SU-DHL-6 (cell line): Measurements from ENCODE around the gene RAB36.

Source experiments
- H2AFZ ChIP-seq: fragments of 200-600 bp; sonication (generic); 2 replicates; pipeline ENCODE4 v1.6.1; 2014; ENCODE audit warnings: low read depth, mild to moderate bottlenecking, moderate library complexity, mixed read lengths, antibody characterized with exemption, low read length; ENCODE audit not compliant: severe bottlenecking
- H3F3A ChIP-seq: fragments of 200-600 bp; shearing (Covaris generic); 2 replicates; pipeline ENCODE4 v1.6.0; 2016; ENCODE audit warnings: antibody characterized with exemption, mild to moderate bottlenecking; ENCODE audit not compliant: insufficient read depth
- H3K27ac ChIP-seq: fragments of 200-600 bp; sonication (generic); 2 replicates; pipeline ENCODE4 v1.5.1; 2016; ENCODE audit warnings: low read depth, mild to moderate bottlenecking, low read length, moderate library complexity, mixed read lengths
- H3K27me3 ChIP-seq: fragments of 200-600 bp; sonication (generic), shearing (Covaris generic); 2 replicates; pipeline ENCODE4 v1.6.0; 2014; ENCODE audit warnings: mild to moderate bottlenecking, low read length
- H3K36me3 ChIP-seq: fragments of 200-600 bp; sonication (generic); 2 replicates; pipeline ENCODE4 v1.6.1; 2014; ENCODE audit warnings: mild to moderate bottlenecking, low read length, mixed read lengths
- H3K4me2 ChIP-seq: fragments of 300-600, 200-600 bp; shearing (Covaris generic), sonication (generic); 2 replicates; pipeline ENCODE4 v1.6.0; 2014; ENCODE audit warnings: low read length, low read depth, mild to moderate bottlenecking; ENCODE audit not compliant: poor library complexity, severe bottlenecking
- H3K4me3 ChIP-seq: fragments of 200-600 bp; sonication (generic); 2 replicates; pipeline ENCODE4 v1.5.1; 2014; ENCODE audit warnings: antibody characterized with exemption, low read length, mild to moderate bottlenecking, mixed read lengths; ENCODE audit not compliant: insufficient read depth, poor library complexity, severe bottlenecking
- H3K79me2 ChIP-seq: fragments of 200-600 bp; sonication (generic); 2 replicates; pipeline ENCODE4 v1.6.1; 2014; ENCODE audit warnings: mild to moderate bottlenecking, low read length, moderate library complexity; ENCODE audit not compliant: insufficient read depth
- H3K9ac ChIP-seq: fragments of 200-600 bp; sonication (generic); 2 replicates; pipeline ENCODE4 v1.7.0; 2014; ENCODE audit warnings: mild to moderate bottlenecking, low read length
- H3K9me2 ChIP-seq: fragments of 200-600 bp; sonication (generic); replicated peaks from 2 replicates; pipeline ENCODE4 v1.6.1; 2014; ENCODE audit warnings: low read length; ENCODE audit not compliant: insufficient read depth
- H3K9me3 ChIP-seq: fragments of 200-600 bp; sonication (generic); 2 replicates; pipeline ENCODE4 v1.6.1; 2014; ENCODE audit warnings: low read length, mixed read lengths; ENCODE audit not compliant: insufficient read depth
- H4K20me1 ChIP-seq: fragments of 200-600 bp; sonication (generic); 2 replicates; pipeline ENCODE4 v1.6.1; 2014; ENCODE audit warnings: low read depth, mild to moderate bottlenecking, antibody characterized with exemption, low read length, moderate library complexity, mixed read lengths
- EZH2phosphoT487 ChIP-seq: fragments of 200-600 bp; sonication (generic), shearing (Covaris generic); conservative IDR thresholded peaks from 2 replicates; pipeline ENCODE4 v1.6.1; 2018; ENCODE audit warnings: mild to moderate bottlenecking, antibody characterized with exemption, low read length, moderate library complexity, mixed read lengths
- TF ChIP-seq, protein P1 (sequence below): fragments of 200-600 bp; sonication (generic); IDR thresholded peaks from one replicate; pipeline ENCODE4 v1.5.1; 2017; ENCODE audit warnings: antibody characterized with exemption, mild to moderate bottlenecking, low read length, moderate library complexity; ENCODE audit not compliant: insufficient read depth, poor library complexity, severe bottlenecking

The RAB36 gene

DNA sequence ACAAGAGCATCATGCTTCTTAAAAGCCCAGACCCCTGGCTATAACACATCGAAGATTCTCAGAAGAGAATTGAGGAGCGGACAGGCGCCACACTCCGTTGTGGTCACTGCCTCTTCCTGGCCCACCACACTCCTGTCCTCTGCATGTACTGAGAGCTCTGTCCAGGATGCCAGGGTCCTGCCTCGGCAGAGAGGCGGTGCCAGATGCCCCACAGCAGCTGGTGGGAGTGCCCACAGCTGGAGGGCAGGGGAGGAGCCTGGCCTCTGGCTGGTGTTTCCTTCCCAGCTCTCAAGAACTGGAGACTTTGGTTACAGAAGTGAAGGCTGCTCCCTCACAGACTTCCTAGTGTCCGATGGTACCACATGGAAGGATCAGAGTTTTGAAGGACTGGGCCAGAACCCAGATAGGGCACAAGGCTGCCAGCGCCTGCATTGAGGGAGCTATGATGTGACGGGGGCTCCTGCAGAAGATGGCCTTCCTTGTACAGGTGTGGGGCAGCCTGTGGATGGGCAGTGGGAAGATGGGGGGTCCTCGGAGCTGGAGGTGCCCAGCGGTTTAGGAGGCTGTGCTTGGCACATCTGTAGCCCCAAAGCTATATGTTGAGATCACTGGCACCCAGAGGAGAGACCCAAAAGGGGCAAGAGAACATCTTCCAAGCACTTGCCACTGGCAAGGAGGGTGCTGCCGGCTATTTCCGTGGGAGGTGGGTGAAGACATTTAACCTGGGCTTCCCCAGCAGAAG lies 22.9 kb upstream of the RAB36 start:
- Histone ChIP-seq H3K36me3 (no peaks in the 10 kb centered on the region), H3K9me3 (no peaks in the 10 kb centered on the region), H3K4me2 (no peak overlapping the region), H3K27me3 (no peaks in the 10 kb centered on the region), H4K20me1 (no peaks in the 10 kb centered on the region), H3F3A (no peaks in the 10 kb centered on the region), H3K79me2 (no peaks in the 10 kb centered on the region), H2AFZ (no peak overlapping the region), H3K4me3 (no peak overlapping the region), H3K9me2 (no peaks in the 10 kb centered on the region), H3K9ac (no peak overlapping the region), H3K27ac (no peak overlapping the region)
- TF ChIP-seq, protein P1, sequence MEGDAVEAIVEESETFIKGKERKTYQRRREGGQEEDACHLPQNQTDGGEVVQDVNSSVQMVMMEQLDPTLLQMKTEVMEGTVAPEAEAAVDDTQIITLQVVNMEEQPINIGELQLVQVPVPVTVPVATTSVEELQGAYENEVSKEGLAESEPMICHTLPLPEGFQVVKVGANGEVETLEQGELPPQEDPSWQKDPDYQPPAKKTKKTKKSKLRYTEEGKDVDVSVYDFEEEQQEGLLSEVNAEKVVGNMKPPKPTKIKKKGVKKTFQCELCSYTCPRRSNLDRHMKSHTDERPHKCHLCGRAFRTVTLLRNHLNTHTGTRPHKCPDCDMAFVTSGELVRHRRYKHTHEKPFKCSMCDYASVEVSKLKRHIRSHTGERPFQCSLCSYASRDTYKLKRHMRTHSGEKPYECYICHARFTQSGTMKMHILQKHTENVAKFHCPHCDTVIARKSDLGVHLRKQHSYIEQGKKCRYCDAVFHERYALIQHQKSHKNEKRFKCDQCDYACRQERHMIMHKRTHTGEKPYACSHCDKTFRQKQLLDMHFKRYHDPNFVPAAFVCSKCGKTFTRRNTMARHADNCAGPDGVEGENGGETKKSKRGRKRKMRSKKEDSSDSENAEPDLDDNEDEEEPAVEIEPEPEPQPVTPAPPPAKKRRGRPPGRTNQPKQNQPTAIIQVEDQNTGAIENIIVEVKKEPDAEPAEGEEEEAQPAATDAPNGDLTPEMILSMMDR: no peak
- TF ChIP-seq EZH2phosphoT487: no peak

DNA sequence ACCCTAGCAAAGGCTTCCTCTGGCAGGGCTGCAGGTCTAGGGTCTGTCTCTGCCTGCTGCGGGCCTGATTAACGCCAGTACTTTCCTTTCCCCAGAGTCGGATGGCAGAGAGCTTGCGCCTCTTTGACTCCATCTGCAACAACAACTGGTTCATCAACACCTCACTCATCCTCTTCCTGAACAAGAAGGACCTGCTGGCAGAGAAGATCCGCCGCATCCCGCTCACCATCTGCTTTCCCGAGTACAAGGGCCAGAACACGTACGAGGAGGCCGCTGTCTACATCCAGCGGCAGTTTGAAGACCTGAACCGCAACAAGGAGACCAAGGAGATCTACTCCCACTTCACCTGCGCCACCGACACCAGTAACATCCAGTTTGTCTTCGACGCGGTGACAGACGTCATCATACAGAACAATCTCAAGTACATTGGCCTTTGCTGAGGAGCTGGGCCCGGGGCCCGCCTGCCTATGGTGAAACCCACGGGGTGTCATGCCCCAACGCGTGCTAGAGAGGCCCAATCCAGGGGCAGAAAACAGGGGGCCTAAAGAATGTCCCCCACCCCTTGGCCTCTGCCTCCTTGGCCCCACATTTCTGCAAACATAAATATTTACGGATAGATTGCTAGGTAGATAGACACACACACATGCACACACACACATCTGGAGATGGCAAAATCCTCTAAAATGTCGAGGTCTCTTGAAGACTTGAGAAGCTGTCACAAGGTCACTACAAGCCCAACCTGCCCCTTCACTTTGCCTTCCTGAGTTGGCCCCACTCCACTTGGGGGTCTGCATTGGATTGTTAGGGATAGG lies 22.1 kb upstream of the RAB36 start:
- no peak overlapping the region for H3K4me2 ChIP-seq
- H3K27ac ChIP-seq: no peak overlapping the region

DNA sequence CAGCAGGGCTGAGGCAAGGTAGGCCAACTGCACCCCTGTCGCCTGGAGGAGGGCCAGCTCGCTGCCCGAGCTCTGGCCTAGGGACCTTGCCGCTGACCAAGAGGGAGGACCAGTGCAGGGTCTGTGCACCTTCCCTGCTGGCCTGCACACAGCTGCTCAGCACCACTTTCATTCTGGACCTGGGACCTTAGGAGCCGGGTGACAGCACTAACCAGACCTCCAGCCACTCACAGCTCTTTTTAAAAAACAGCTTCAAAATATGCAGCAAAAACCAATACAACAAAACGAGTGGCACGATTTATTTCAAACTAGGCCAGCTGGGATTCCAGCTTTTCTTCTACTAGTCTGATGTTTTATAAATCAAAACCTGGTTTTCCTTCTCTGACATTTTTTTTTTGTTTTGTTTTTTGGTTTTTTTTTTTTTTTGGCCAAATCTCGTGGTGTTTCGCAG lies 21.4 kb upstream of the RAB36 start:
- Histone ChIP-seq H3K79me2 (no peaks in the 10 kb centered on the region), H3K4me3 (no peak overlapping the region), H3K27me3 (no peaks in the 10 kb centered on the region), H3K4me2 (no peak overlapping the region), H3K36me3 (no peaks in the 10 kb centered on the region), H3K9me2 (no peaks in the 10 kb centered on the region), H3K9me3 (no peaks in the 10 kb centered on the region), H2AFZ (no peak overlapping the region), H3F3A (no peaks in the 10 kb centered on the region), H3K9ac (no peak overlapping the region), H3K27ac (no peak overlapping the region), H4K20me1 (no peaks in the 10 kb centered on the region)
- TF ChIP-seq EZH2phosphoT487: no peak
- TF ChIP-seq, protein P1: no peak

More for the DNA sequence above, 22.1 kb upstream of the RAB36 start:
- TF ChIP-seq, protein P1: no peak
- no peak for TF ChIP-seq EZH2phosphoT487
- Histone ChIP-seq H3F3A (no peaks in the 10 kb centered on the region), H3K36me3 (no peaks in the 10 kb centered on the region), H3K79me2 (no peaks in the 10 kb centered on the region), H3K9me2 (no peaks in the 10 kb centered on the region), H3K4me3 (no peak overlapping the region), H3K9me3 (no peaks in the 10 kb centered on the region), H3K27me3 (no peaks in the 10 kb centered on the region), H4K20me1 (no peaks in the 10 kb centered on the region), H3K9ac (no peak overlapping the region), H2AFZ (no peak overlapping the region)
